Amniotic stem cell (primary cell): ENCODE data around the gene ADRA2C.

Experiments
- DNase-seq: peaks from one replicate; lab custom pipeline; 2025; lab: John Stamatoyannopoulos, UW

Gene ADRA2C

DNA sequence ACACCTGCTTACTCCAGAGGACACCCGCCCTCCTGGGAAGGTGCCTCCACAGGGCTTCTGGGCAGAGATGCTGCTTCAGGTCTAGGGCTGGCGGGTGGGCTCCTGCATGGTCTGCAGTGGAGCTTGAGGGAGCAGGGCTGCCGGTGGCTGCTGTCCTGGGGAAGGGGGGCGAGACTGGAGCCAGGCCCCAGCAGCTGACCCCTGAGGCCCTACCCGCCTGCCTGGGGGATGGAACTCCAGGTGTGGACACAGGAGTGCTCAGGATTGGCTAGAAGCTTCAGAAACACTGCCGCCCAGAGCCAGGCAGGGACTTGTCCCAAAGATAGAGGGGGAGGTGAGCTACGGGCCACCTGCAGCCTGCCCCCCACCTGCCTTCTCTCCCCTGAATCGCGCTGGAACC, 33.0 kb upstream of the ADRA2C start:
- DNase-seq, result no peak

DNA sequence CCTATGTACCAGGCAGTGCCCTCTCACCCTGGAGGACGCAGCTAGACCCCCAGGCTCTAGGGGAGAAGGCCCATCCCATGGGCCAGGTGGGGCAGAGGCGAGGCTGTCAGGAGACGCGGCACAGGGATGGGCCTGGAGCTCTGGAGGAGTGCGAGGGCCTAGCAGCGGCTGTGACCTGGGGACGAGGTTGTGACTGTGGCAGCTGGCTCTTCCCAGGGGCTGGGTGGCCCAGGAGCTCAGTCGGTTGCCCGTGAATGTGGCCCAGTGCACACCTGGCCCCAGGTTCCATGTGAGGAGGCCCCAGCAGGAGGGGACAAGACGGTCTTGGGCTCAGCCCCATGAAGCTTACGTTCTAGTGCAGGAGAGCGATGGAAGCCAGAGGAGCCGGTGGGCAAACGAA, 31.0 kb upstream of the ADRA2C start:
- DNase-seq, result no peak

DNA sequence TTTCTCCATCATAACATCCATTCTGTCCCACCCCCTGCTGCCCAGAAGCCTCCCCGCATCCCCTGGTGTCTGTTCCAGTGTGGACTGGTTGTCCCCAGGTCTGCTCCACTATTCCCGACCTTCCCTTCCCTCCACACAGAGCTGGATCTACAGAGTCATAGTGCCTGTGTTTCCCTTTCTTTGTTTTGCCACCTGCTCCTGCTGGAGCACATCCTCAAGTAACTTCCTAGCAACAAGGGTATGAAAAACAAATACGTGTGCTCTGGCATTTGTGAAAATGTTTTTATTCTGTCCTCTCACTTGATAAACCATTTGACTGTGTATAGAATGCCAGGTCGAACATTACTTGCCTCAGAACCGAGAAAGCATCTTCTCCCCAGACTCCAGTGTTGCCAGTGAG, 29.9 kb upstream of the ADRA2C start:
- no peak for DNase-seq

DNA sequence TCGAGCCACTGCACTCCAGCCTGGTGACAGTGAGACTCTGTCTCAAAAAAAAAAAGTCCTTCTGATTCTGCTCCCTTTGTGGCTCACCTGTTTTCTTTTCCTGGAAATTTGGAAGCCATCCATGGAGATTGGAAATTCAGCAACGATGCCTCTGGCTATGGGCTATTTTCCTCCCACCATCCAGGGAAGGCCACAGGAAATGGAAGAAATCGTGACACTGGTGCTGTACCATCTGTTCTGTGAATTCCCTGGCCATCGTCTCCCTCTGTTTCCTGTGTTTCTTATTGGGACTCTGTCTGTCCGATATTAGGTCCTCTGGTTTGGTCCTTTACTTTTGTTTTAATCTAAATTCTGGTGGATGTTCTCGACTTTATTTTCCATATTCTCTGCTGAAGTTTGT, 29.4 kb upstream of the ADRA2C start:
- DNase-seq, result no peak

DNA sequence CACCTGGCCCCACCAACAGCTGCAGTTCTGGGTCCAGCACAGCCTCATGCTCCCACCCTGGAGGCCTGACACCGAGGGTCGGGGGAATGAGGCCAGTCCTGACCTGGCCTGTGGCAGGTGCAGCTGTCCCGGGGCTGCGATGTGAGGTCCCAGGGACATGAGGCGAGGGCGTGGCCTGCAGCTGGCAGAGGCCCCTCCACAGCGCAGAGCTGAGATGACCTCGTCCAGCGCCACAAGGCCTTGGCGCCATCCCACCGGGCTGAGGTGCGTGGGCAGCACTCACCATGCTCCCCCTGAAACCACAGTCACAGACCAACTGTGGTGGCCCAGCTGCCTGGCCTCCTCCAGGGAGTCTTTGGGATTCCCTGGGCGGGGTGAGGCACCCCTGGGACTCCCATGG, 26.6 kb upstream of the ADRA2C start:
- DNase-seq, result no peak

DNA sequence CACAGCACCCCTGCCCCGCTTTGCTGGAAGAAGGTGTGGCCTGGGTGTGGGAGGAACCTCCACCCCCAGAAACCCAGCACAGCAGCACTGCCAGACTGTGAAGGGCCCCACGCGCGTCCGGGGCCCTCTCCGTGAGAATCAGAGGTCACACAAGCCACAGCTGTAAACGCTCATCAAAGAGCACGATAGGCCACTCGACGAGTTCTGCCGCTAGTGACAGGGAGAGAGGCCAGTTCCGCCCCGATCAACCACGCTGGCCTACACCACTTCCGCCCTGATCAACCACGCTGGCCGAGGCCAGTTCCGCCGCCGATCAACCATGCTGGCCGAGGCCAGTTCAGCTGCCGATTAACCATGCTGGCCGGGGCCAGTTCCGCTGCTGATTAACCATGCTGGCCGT, 25.9 kb upstream of the ADRA2C start:
- DNase-seq, result no peak

DNA sequence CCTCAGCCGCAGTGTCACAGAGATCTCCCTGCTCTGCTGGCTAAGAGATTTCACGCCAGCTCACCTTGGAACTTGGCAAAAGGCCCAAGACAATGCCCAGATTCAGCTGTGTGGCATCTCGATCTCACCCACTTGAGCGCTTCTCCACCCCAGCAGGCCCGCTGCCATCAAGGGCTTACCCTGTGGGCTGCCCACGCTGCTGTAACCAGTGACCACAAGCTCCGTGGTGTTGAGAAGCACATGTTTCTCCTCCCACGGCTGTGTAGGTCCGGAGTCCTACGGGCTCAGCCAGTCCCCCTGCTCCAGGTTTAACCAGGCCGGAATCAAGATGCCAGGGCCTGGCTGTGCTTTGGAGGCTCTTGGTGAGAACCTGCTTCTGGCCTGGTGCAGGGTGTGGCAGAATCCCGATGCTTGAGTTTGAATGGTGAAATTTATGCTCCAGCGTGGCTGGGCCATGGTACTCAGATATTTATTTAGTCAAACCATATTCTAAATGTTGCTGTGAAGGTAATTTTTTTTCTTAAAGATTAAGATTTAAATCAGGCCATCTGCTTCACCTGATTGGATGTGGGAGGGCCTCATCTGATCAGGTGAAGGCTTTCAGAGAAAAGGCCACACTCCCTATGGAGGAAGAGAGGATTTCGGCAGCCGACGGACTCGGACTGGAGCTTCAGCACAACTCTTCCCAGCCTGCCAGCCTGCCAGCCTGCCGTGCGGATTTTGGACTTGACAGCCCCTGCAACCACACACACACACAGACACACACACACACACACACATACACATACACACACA, 24.8 kb upstream of the ADRA2C start:
- DNase-seq, result no peak

DNA sequence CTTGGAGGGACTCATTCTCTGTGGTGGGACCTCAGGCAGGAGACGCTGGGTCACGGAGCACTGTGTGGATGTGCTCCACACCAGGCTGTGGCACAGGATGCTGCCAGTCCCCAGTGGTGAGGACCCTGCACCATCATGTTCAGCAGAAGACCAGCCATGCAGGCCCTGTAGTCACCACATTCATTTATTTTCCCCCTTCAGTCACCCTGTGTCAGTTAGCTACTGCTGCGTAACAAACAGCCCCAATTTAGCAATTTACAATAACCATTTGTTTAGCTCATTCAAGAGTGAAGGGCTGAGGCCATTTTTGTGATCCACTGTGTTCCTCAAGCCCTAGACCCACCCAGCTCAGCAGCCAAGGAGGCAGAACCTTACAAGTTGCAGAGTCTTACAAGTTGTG, 23.6 kb upstream of the ADRA2C start:
- DNase-seq, result no peak

DNA sequence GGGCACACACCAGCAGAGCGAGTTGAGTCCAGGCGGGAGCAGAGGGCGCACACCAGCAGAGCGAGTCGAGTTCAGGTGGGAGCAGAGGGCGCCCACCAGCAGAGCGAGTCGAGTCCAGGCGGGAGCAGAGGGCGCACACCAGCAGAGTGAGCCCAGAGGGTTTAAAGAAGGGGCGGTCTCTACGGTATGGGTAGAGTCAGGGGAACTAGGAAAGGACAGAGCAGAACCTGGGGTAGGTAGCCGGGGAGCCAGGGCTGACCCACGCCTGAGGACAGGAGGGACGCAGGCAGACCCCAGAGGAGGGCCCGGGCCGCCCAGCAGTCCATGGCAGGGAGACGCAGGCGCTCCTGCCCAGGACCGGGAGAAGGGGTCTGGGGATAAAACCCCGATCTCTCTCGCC, 22.0 kb upstream of the ADRA2C start:
- DNase-seq, result no peak

DNA sequence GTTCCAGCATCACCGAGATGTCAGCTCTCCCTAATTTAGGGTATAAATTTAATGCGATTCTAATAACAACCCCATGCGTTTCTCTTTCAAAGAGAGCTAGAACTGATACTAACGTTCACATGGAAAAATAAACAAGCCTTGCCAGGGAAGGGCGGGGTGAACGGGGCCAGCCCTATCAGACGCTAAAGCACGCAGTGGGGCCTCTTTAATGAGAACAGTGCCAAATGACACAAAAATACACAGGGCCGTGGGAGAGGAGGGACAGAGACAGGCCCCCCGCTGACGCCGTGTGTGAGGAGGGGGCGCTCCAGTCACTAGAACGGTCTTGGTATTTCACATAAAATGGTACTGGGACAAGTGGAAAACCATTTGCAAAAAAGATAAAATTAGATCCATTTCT, 21.3 kb upstream of the ADRA2C start:
- DNase-seq, result no peak

DNA sequence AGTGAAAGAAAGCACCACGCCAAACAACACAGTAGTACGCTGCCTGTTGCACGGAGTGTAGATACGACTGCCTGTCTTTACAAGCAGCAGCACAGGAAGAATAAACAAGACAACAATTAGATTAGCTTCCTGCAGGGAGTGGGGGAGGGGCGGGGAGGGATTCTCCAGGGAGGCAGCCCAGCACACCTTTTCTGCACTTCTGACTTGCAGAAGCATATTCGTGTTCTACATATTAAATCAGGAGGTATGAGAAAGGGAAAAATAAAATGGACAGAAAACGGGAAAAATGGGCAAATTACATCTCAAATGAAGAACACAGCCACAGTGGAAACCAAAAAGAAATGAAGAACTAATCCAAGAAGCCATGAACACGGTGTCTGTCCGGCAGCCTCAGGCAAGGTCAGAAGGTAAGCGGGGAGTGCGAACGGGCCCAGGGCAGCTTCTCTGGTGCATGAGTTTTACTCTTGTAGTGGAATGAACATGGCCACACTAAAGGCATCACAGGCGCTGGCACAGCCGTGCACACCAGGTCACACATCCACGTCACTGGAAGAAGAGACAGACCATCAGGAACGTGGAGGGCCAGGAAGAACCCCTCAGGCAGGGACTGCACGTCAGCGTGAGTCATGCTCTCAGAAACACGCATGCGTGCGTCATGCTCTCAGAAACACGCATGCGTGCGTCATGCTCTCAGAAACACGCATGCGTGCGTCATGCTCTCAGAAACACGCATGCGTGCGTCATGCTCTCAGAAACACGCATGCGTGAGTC, 20.1 kb upstream of the ADRA2C start:
- DNase-seq, result no peak

DNA sequence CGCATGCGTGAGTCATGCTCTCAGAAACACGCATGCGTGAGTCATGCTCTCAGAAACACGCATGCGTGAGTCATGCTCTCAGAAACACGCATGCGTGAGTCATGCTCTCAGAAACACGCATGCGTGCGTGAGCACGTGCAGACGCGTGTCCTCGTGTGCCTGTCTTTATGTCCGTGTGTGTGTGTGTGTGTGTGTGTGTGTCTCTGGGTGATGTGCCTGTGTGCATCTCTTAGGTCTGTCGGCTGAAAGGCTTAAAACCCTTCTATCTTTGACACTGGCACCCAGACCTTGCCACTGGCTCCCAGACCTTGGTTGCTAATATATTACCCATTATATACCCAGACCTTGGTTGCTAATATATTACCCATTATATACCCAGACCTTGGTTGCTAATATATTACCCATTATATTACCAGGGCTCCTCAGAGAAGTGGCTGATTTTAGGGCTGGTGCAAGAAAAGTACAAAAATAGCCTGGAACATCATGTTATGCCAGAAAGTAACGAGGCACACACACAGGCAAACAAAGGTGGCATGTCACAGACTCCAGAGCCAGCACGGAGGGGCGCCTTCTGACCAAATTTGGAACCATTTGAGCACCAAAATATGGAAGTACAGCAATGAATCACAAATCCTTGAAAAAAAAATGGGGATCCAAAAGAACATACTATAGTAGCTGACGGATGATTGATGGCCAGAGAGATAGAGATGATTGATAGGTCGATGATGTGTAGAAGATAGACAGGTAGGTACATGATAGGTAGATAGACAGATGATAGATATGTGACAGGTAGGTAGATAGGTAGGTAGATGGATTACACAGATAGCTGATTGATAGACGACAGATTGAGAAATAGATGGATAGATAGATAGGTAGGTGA, 19.2 kb upstream of the ADRA2C start:
- no peak for DNase-seq

DNA sequence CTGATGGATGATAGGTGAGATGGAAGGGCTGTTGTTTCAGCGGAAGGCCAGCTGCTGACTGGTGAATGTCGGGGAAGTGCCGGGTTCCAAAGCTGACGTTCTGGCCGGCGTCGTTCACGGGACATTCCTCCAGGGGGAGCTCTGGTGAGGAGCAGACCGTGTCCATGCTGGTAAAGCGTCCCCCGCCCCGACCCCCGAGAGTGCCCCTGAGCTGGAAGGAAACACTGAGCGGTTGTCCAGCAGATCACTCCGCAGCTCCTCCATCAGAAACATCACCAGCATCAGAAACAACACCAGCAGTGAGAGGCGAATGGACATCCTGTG, 18.6 kb upstream of the ADRA2C start:
- no peak for DNase-seq

DNA sequence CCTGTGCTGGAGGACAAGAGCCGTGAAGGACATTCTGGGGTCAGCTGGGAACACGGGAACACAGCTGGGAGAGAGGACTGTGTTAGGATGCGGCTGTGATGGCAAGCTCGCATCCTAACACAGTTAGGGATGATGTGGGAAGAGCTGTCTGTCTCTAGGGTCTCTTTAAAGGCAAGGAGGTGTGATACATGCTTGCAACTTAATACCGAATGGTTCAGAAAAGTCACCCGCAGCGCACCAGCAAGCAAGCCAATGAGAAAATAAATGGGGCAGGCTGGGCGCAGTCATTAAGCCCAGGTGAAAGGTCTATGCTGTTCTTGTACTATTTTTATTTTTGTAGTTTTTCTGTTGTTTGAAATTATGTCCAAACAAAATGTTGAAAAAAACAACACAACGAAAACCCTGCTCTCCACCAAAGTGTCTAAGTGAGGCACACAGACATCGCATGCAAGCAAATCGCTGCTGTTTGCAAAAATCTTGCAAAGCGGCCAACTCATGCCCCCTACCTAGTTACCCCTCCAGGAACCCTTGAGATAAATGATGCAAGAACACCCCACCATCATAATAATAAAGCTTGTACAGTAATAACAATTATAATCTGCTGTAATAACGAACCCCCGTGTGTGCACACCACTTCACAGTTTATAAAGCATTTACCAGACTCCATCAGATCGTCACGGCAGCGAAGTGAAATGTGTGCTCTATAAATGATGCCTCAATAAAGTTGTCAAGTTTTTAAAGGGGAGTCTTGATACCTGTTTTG, 17.9 kb upstream of the ADRA2C start:
- no peak for DNase-seq

DNA sequence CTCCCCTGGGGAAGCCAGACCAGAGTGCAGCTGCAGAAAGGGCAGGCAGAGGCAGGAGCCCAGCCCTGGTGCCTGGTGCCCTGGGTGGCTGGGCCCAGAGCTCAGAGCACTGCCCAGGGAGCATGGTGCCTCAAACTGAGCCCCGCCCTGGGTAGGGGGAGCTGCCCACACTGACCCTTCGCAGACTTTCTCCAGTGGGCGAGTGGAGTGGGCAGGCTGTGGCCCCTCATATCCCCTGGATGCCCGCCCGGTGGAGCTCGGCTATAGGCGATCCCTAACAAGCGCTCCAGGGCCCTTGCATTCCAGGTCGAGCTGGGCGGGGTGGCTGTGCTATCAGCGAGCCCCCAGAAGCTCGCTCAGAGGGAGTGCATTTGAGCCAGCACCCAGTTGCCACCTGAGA, 17.1 kb upstream of the ADRA2C start:
- DNase-seq, result no peak

DNA sequence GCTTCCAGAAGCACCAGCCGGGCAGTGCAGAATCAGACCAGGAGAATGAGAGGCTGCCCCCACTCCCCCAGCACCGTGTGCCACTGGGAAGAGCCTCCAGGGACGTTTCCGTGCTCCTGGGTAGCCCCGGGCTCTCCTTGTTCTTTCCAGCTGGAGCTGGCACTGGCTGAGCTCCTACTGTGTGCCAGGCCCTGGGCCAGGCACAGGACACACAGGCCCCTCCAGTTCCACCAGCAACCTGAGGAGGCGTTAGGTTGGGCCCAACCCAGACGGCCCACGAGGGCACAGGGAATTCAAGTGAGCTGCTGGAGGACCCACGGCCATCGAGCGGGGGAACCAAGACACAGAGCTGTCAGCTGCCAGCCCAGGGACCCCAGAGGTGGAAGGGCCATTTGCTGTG, 15.9 kb upstream of the ADRA2C start:
- no peak for DNase-seq

DNA sequence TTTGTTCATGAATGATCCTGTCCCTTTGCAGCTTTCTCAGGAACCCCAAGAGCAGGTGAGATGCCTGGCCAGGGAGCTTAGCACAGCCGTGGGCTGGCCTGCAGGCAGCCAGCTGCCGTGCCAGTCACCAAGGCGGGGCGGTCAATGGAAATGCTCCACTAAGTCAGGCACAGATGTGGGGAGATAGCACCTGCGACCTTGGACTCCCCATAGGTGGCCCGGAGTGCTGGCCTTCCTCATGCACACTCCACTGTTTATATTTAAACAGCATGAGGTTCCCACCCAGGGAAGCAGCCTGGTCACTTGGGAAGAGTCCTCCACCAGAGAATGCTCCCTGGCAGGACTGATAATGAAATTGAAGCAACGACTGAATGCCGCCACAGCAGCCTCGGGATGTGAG, 14.2 kb upstream of the ADRA2C start:
- DNase-seq, result no peak

DNA sequence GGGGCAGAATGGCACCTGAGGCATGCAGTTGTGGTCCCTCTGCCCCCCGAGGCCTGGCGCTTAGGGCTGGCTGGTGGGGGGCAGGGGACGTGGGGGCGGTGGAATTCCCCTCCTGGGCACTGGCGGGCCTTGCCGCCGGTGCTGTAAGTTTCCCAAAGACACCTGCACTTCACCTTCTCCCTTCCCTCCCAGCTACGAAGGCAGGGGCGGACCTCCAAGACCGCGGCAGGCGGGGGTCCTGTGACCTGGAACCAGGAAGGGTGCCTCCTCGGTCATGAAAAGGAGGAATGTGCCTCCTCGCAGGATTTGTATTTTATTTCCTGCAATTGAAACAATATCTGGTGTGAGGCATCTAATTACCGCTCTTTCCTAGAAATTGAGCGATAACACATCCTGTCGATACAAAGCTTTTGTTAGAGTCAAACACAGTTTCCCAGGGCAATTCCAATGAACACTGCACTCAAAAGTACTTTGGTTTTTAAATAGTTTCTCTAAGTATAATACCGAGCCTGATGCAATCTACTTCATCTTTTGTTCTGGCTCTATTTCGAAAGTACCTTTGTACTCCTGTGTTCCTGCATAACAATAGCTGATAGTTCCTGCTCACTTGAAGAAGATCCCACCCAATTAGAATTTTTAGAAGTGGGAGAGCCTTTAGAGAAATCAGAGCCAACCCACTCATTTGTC, 12.3 kb upstream of the ADRA2C start:
- DNase-seq, result no peak

DNA sequence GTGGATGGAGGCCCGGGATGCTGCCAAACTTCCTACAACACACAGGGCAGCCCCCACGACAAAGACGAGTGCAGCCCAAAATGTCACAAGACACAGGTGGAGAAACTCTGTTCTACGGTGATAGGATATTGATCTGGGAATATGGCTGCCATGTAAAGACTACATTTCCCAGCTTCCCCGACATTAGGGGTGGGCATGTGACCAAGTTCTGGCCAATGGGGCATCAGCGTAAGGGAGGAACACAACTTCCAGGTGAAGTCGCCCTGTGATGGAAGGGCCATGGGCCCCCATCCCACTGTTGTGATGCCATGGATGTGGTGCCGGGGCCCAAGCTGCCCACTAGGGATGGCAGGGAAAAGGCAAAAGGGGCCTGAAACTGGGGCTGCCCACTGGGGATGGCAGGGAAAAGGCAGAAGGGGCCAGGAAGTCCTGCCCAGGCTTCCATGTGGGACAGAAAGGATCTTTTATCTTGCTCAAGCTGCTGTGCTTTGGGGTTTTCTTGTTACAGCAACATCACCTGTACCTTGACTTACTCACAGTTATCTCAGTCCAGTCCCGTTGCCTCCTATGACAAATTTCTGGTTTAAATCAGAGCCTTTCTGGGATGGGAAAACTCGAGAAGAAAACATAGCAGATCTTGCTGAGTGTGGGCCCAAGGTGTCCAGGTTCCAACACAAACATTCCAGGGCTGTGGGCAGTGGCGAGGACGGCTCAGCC, 9.7 kb upstream of the ADRA2C start:
- no peak for DNase-seq

DNA sequence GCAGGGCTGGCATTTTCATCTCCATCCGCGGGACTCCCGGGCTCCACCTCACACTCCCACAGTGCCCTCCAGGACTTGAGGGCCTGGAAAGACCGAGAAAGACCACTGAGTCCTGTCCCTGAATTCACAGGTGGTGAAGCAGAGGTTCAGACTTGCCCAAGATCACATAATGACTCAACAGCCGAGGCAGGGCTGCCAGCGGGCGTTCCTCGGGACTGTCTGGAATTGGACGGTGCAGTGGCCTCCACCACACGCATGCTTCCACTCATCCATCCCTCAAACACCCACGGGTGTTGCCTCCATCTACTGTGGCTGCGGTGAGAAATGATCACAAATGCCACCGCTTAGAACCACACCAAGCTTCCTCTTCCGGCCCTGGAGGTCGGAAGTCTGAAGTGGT, 6.9 kb upstream of the ADRA2C start:
- no peak for DNase-seq

DNA sequence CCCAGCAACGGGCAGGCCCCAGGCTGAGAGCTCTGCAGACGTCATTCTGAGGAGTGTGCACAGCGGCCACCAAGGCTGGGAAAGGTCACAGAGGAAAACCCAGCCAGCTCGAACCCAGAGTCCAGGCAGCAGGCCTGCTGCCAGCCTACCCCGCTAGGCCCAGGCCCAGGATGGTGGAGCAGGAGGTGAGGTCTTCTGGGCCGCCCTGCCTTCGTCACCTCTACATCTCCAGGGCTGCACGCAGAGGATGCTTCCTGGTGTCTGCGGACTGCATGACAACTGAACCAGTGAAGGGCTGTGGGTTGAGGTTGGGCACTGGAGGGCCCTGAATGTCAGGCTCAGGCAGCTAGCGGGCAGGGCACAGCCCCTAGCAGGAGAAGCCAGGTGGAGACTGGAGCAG, 5.8 kb upstream of the ADRA2C start:
- DNase-seq, result no peak
